Hepatocyte (in vitro differentiated cells): ENCODE measurements around the gene ZDHHC1. TPM values are rescaled to one million over a fixed set of nuclear protein-coding genes. Genes with fewer than 3 reads are reported as not detected.
A peak's percentile ranks its signal among the peaks of the same experiment; 100 is the strongest.

Source experiments
- DNase-seq: peaks from one replicate; pipeline ENCODE4 v3.0.0-alpha.2; 2016; ENCODE audit warnings: low spot score
- H2AFZ ChIP-seq: fragments of 200-600 bp; sonication (generic); 2 replicates; pipeline ENCODE4 v1.6.0; 2016; ENCODE audit warnings: antibody characterized with exemption, mild to moderate bottlenecking
- H3K27ac ChIP-seq: fragments of 200-600 bp; sonication (generic); 2 replicates; pipeline ENCODE4 v1.5.1; 2016; ENCODE audit warnings: mild to moderate bottlenecking
- H3K27me3 ChIP-seq: fragments of 200-600 bp; sonication (generic); 2 replicates; pipeline ENCODE4 v1.6.1; 2016
- H3K36me3 ChIP-seq: fragments of 200-600 bp; sonication (generic); replicated peaks from 2 replicates; pipeline ENCODE4 v1.5.1; 2016; ENCODE audit warnings: low read depth; ENCODE audit not compliant: insufficient read depth
- H3K4me1 ChIP-seq: fragments of 200-600 bp; sonication (generic); 2 replicates; pipeline ENCODE4 v1.5.1; 2016; ENCODE audit warnings: mild to moderate bottlenecking, moderate library complexity; ENCODE audit not compliant: insufficient read depth
- H3K4me2 ChIP-seq: fragments of 200-600 bp; sonication (generic); 2 replicates; pipeline ENCODE4 v1.6.0; 2016
- H3K4me3 ChIP-seq: fragments of 200-600 bp; sonication (generic); 2 replicates; pipeline ENCODE4 v1.5.1; 2016; ENCODE audit warnings: mild to moderate bottlenecking
- H3K79me2 ChIP-seq: fragments of 200-600 bp; sonication (generic); 2 replicates; pipeline ENCODE4 v1.6.0; 2017; ENCODE audit warnings: mild to moderate bottlenecking
- H3K9me2 ChIP-seq: fragments of 200-600 bp; sonication (generic); replicated peaks from 2 replicates; pipeline ENCODE4 v1.6.0; 2017; ENCODE audit warnings: mild to moderate bottlenecking; ENCODE audit not compliant: insufficient read depth
- H3K9me3 ChIP-seq: fragments of 200-600 bp; sonication (generic); 2 replicates; pipeline ENCODE4 v1.5.1; 2016; ENCODE audit warnings: low read depth, mild to moderate bottlenecking
- H4K20me1 ChIP-seq: fragments of 200-600 bp; sonication (generic); 2 replicates; pipeline ENCODE4 v1.6.0; 2016; ENCODE audit warnings: mild to moderate bottlenecking; ENCODE audit not compliant: insufficient read depth, poor library complexity, severe bottlenecking
- CTCF ChIP-seq: fragments of 200-600 bp; sonication (generic); IDR thresholded peaks from 2 replicates; pipeline ENCODE4 v1.5.1; 2016; ENCODE audit warnings: antibody characterized with exemption, mild to moderate bottlenecking; ENCODE audit not compliant: poor library complexity
- EZH2 ChIP-seq: fragments of 200-600 bp; sonication (generic); IDR thresholded peaks from 2 replicates; pipeline ENCODE4 v1.6.1; 2016; ENCODE audit warnings: antibody characterized with exemption, mild to moderate bottlenecking, borderline replicate concordance
- EZH2phosphoT487 ChIP-seq: fragments of 200-600 bp; sonication (generic); IDR thresholded peaks from one replicate; pipeline ENCODE4 v1.6.1; 2018; ENCODE audit warnings: antibody characterized with exemption, mild to moderate bottlenecking, low read depth, moderate library complexity; ENCODE audit not compliant: unreplicated experiment, severe bottlenecking
- WGBS: methylation state at CpG from one replicate; pipeline ENCODE4 v1.1.6; 2016; ENCODE audit warnings: low lambda C conversion rate; ENCODE audit errors: missing lambda C conversion rate; 5-methylcytosine and 5-hydroxymethylcytosine counted together
- polyA plus RNA-seq: library from polyadenylated mRNA; unstranded; fragments of >200 nt; fragmentation: Nextera tagmentation; extraction: Ambion mirVana; gene quantifications from 2 replicates; pipeline ENCODE4 v1.2.1, GENCODE V29; 2016
- total RNA-seq: library from RNA; depleted of rRNA; stranded (reverse); fragments of >200 nt; gene quantifications from 2 replicates; pipeline ENCODE4 v1.2.3, GENCODE V29; 2014

The ZDHHC1 gene
- total and polyA plus RNA-seq, 2 experiments from 2014 or later: 5.9 to 10.6 TPM

GRCh38 chr16:67397812-67398545, 18.3 kb downstream of the ZDHHC1 start:
- H3K4me2 ChIP-seq: no peak overlapping the region
- whole genome bisulfite sequencing: 92% methylated on average over 18 of the region's 22 CpGs
- DNase-seq: no peak
- no peak overlapping the region for H3K4me3 ChIP-seq
- H3K27me3 ChIP-seq: peaks cover 24% of the 10 kb centered on the region
- no peak for TF ChIP-seq EZH2phosphoT487
- TF ChIP-seq EZH2: no peak
- TF ChIP-seq CTCF: no peak
- no peaks in the 10 kb centered on the region for H3K79me2 ChIP-seq
- H3K27ac ChIP-seq: no peak overlapping the region
- no peak overlapping the region for H2AFZ ChIP-seq
- no peaks in the 10 kb centered on the region for H3K9me3 ChIP-seq
- H3K9me2 ChIP-seq: no peaks in the 10 kb centered on the region
- no peaks in the 10 kb centered on the region for H4K20me1 ChIP-seq
- peaks cover 21% of the 10 kb centered on the region for H3K4me1 ChIP-seq
- no peaks in the 10 kb centered on the region for H3K36me3 ChIP-seq

GRCh38 chr16:67397036-67397801, 19.1 kb downstream of the ZDHHC1 start:
- Histone ChIP-seq H3K9me3 (no peaks in the 10 kb centered on the region), H3K4me2 (peak overlapping the region; percentile 50), H2AFZ (no peak overlapping the region), H3K27me3 (peaks cover 29% of the 10 kb centered on the region), H3K36me3 (no peaks in the 10 kb centered on the region), H3K79me2 (no peaks in the 10 kb centered on the region), H3K9me2 (no peaks in the 10 kb centered on the region), H3K4me1 (peaks cover 24% of the 10 kb centered on the region), H3K4me3 (no peak overlapping the region), H4K20me1 (no peaks in the 10 kb centered on the region), H3K27ac (peak overlapping the region; percentile 53)
- WGBS: 90% methylated on average over 15 of the region's 15 CpGs
- no peak for TF ChIP-seq EZH2phosphoT487
- TF ChIP-seq CTCF: no peak
- TF ChIP-seq EZH2: no peak
- no peak for DNase-seq

- DNase-seq: peak; percentile 94
- Histone ChIP-seq H3K36me3 (no peaks in the 10 kb centered on the region), H3K4me1 (peaks cover 24% of the 10 kb centered on the region), H3K4me3 (no peak overlapping the region), H3K4me2 (peak overlapping the region; percentile 50), H3K27me3 (peaks cover 29% of the 10 kb centered on the region), H2AFZ (no peak overlapping the region), H4K20me1 (no peaks in the 10 kb centered on the region), H3K9me3 (no peaks in the 10 kb centered on the region), H3K27ac (peak overlapping the region; percentile 53), H3K79me2 (no peaks in the 10 kb centered on the region), H3K9me2 (no peaks in the 10 kb centered on the region)
- 48% methylated on average over 16 of the region's 31 CpGs for WGBS
- TF ChIP-seq EZH2phosphoT487 (no peak), EZH2 (no peak), CTCF (no peak)
Measured at GRCh38 chr16:67396159-67397035, 19.9 kb downstream of the ZDHHC1 start.
